Astrocyte (in vitro differentiated cells and primary cell): Measurements from ENCODE around the gene ST6GALNAC3. TPM values are rescaled to one million over a fixed set of nuclear protein-coding genes. Genes with fewer than 3 reads are reported as not detected.

Experiments used
- DNase-seq: peaks from one replicate; pipeline ENCODE4 v3.0.0-alpha.2; 2010; ENCODE audit warnings: low read depth
- FAIRE-seq: peaks from 2 replicates; lab custom pipeline; 2011; peaks lifted over from hg19 to GRCh38; lab: Jason Lieb, UNC
- H2AFZ ChIP-seq: 2 replicates; pipeline ENCODE4 v1.6.0; 2012; ENCODE audit warnings: low read depth, low read length, inconsistent platforms
- H3K27ac ChIP-seq: 2 replicates; pipeline ENCODE4 v1.5.1; 2011; ENCODE audit warnings: low read depth, low read length, inconsistent platforms
- H3K27me3 ChIP-seq: 2 replicates; pipeline ENCODE4 v1.6.0; 2011; ENCODE audit warnings: low read length, inconsistent platforms; ENCODE audit not compliant: insufficient read depth
- H3K36me3 ChIP-seq: 2 replicates; pipeline ENCODE4 v1.5.1; 2011; ENCODE audit warnings: low read length, inconsistent platforms; ENCODE audit not compliant: insufficient read depth
- H3K4me1 ChIP-seq: 2 replicates; pipeline ENCODE4 v1.5.1; 2011; ENCODE audit warnings: low read length, inconsistent platforms; ENCODE audit not compliant: insufficient read depth
- H3K4me2 ChIP-seq: 2 replicates; pipeline ENCODE4 v1.6.0; 2012; ENCODE audit warnings: low read length, inconsistent platforms
- H3K4me3 ChIP-seq: 2 replicates; pipeline ENCODE4 v1.5.1; 2011; ENCODE audit warnings: low read depth, mild to moderate bottlenecking, low read length, inconsistent platforms; ENCODE audit not compliant: insufficient read depth
- H3K79me2 ChIP-seq: 2 replicates; pipeline ENCODE4 v1.6.0; 2012; ENCODE audit warnings: mild to moderate bottlenecking, low read length, inconsistent platforms; ENCODE audit not compliant: insufficient read depth
- H3K9ac ChIP-seq: 2 replicates; pipeline ENCODE4 v1.6.0; 2012; ENCODE audit warnings: mild to moderate bottlenecking, low read length, inconsistent platforms
- H3K9me3 ChIP-seq: 2 replicates; pipeline ENCODE4 v1.5.1; 2012; ENCODE audit warnings: low read depth, mild to moderate bottlenecking, low read length, inconsistent platforms; ENCODE audit not compliant: insufficient read depth
- H4K20me1 ChIP-seq: 2 replicates; pipeline ENCODE4 v1.6.0; 2012; ENCODE audit warnings: low read length, inconsistent platforms; ENCODE audit not compliant: insufficient read depth
- H3K27ac Mint-ChIP-seq: one replicate; pipeline ENCODE4 v1.8.0; 2021; ENCODE audit warnings: mild to moderate bottlenecking, mixed read lengths; ENCODE audit not compliant: unreplicated experiment
- H3K27me3 Mint-ChIP-seq: one replicate; pipeline ENCODE4 v1.8.0; 2021; ENCODE audit warnings: low read depth, mixed read lengths; ENCODE audit not compliant: unreplicated experiment
- H3K36me3 Mint-ChIP-seq: one replicate; pipeline ENCODE4 v1.8.0; 2021; ENCODE audit warnings: low read depth, mixed read lengths; ENCODE audit not compliant: unreplicated experiment
- H3K4me1 Mint-ChIP-seq: one replicate; pipeline ENCODE4 v1.8.0; 2021; ENCODE audit warnings: low read depth, mixed read lengths; ENCODE audit not compliant: unreplicated experiment
- H3K4me3 Mint-ChIP-seq: one replicate; pipeline ENCODE4 v1.8.0; 2021; ENCODE audit warnings: mild to moderate bottlenecking, moderate library complexity, mixed read lengths; ENCODE audit not compliant: unreplicated experiment
- H3K9me3 Mint-ChIP-seq: one replicate; pipeline ENCODE4 v1.8.0; 2021; ENCODE audit warnings: mild to moderate bottlenecking, mixed read lengths; ENCODE audit not compliant: unreplicated experiment
- CTCF ChIP-seq: IDR thresholded peaks from 2 replicates; pipeline ENCODE4 v1.5.1; 2011; ENCODE audit warnings: low read depth, mild to moderate bottlenecking, inconsistent platforms, low read length, moderate library complexity; ENCODE audit not compliant: insufficient read depth
- EZH2 ChIP-seq: IDR thresholded peaks from 2 replicates; pipeline ENCODE4 v1.6.1; 2012; ENCODE audit warnings: mild to moderate bottlenecking, low read length, inconsistent platforms; ENCODE audit not compliant: insufficient read depth
- total RNA-seq: library from RNA; stranded (reverse); gene quantifications from 2 replicates; pipeline ENCODE4 v1.2.1, GENCODE V29; 2021

The ST6GALNAC3 gene
- total RNA-seq, 1 donor from 2014 or later, result 3.2 TPM

GRCh38 chr1:76595024-76595423 is 520.5 kb downstream of the ST6GALNAC3 start:
- no peak for TF ChIP-seq CTCF
- no peak for TF ChIP-seq EZH2
- Histone ChIP-seq H3K9me3 (no peaks in the 10 kb centered on the region), H2AFZ (no peak overlapping the region), H3K4me3 (no peak overlapping the region), H3K27me3 (no peaks in the 10 kb centered on the region), H3K27ac (no peak overlapping the region), H3K36me3 (no peaks in the 10 kb centered on the region), H3K9ac (no peak overlapping the region), H3K4me1 (no peaks in the 10 kb centered on the region), H3K79me2 (no peaks in the 10 kb centered on the region), H4K20me1 (no peaks in the 10 kb centered on the region), H3K4me2 (no peak overlapping the region)
- Mint-ChIP-seq H3K4me1 (peaks cover 3% of the 10 kb centered on the region), H3K27me3 (no peaks in the 10 kb centered on the region), H3K27ac (no peak overlapping the region), H3K4me3 (no peak overlapping the region), H3K36me3 (no peaks in the 10 kb centered on the region), H3K9me3 (peaks cover 2% of the 10 kb centered on the region)
- no peak for DNase-seq
- FAIRE-seq, result no peak

GRCh38 chr1:76601465-76601864 is 526.9 kb downstream of the ST6GALNAC3 start:
- Mint-ChIP-seq H3K4me1 (no peaks in the 10 kb centered on the region), H3K9me3 (no peaks in the 10 kb centered on the region), H3K4me3 (no peak overlapping the region), H3K27me3 (no peaks in the 10 kb centered on the region), H3K36me3 (no peaks in the 10 kb centered on the region), H3K27ac (no peak overlapping the region)
- H4K20me1 ChIP-seq, result no peaks in the 10 kb centered on the region
- TF ChIP-seq CTCF (no peak), EZH2 (no peak)
- H3K9me3 ChIP-seq, result no peaks in the 10 kb centered on the region
- no peak overlapping the region for H3K4me2 ChIP-seq
- FAIRE-seq (no peak), DNase-seq (no peak)
- no peaks in the 10 kb centered on the region for H3K27me3 ChIP-seq
- no peaks in the 10 kb centered on the region for H3K79me2 ChIP-seq
- no peak overlapping the region for H3K9ac ChIP-seq
- H2AFZ ChIP-seq, result no peak overlapping the region
- H3K36me3 ChIP-seq, result no peaks in the 10 kb centered on the region
- H3K27ac ChIP-seq, result no peak overlapping the region
- no peaks in the 10 kb centered on the region for H3K4me1 ChIP-seq
- H3K4me3 ChIP-seq, result no peak overlapping the region

DNA sequence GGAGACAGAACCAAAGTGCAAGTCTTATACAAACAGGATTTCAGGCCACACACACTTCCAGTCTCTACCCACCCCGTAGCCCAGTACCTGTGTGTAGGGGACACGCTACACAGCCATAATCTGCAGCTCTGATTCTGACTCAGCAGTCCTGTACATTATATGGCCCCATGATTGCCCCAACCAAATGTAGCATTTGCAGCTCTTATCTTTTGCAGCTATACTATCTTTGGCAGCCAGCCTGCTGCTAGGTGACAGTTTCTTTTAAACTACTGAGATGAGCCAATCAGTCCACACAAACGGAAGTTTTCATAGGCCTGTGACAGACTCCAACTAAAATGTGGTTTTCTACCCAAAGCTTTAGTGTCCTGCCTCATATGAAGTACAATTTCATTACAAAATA is 533.2 kb downstream of the ST6GALNAC3 start:
- Histone ChIP-seq H3K79me2 (no peaks in the 10 kb centered on the region), H3K4me1 (no peaks in the 10 kb centered on the region), H3K36me3 (no peaks in the 10 kb centered on the region), H2AFZ (no peak overlapping the region), H4K20me1 (no peaks in the 10 kb centered on the region), H3K9me3 (no peaks in the 10 kb centered on the region), H3K4me2 (no peak overlapping the region), H3K9ac (no peak overlapping the region), H3K27me3 (no peaks in the 10 kb centered on the region), H3K27ac (no peak overlapping the region), H3K4me3 (no peak overlapping the region)
- Mint-ChIP-seq H3K36me3 (no peaks in the 10 kb centered on the region), H3K27me3 (no peaks in the 10 kb centered on the region), H3K4me3 (no peak overlapping the region), H3K4me1 (no peaks in the 10 kb centered on the region), H3K27ac (no peak overlapping the region), H3K9me3 (no peaks in the 10 kb centered on the region)
- TF ChIP-seq EZH2, result no peak
- TF ChIP-seq CTCF, result no peak
- FAIRE-seq (no peak), DNase-seq (no peak)
